H1 (cell line): ENCODE measurements around the gene LY9. TPM values are rescaled to one million over a fixed set of nuclear protein-coding genes. Genes with fewer than 3 reads are reported as not detected.
A peak's percentile ranks its signal among the peaks of the same experiment; 100 is the strongest.

Source experiments
- CTCF ChIA-PET: fragments of 300-600 bp; sonication (Branson Sonifier 250); formaldehyde crosslinking; loops from one replicate; lab custom pipeline; 2021; ENCODE audit not compliant: partially characterized antibody; lab: Charles Lee
- POLR2A ChIA-PET: fragments of 300-600 bp; sonication (Branson Sonifier 250); formaldehyde crosslinking; loops from one replicate; lab custom pipeline; 2021; ENCODE audit warnings: inconsistent platforms; ENCODE audit not compliant: partially characterized antibody; lab: Charles Lee
- DNase-seq, 2 experiments: peaks; one replicate each; pipeline versions ENCODE4 v3.0.0 to v3.0.0-alpha.2; 2010 to 2022; ENCODE audit warnings: low spot score in 2 of 2, low read depth in 1 of 2, mixed read lengths in 1 of 2
- FAIRE-seq: peaks from 2 replicates; lab custom pipeline; 2011; peaks lifted over from hg19 to GRCh38; lab: Jason Lieb, UNC
- H2AFZ ChIP-seq: 2 replicates; pipeline ENCODE4 v1.8.1; 2012; ENCODE audit warnings: low read length, inconsistent platforms
- H2AK5ac ChIP-seq: 2 replicates; pipeline ENCODE4 v1.6.1; 2013; ENCODE audit warnings: low read depth, low read length
- H2BK120ac ChIP-seq: replicated peaks from 2 replicates; pipeline ENCODE3; 2013; ENCODE audit warnings: low read depth, low read length, inconsistent platforms
- H2BK12ac ChIP-seq: 2 replicates; pipeline ENCODE4 v1.6.1; 2013; ENCODE audit warnings: low read depth, low read length
- H2BK15ac ChIP-seq: 2 replicates; pipeline ENCODE4 v1.6.1; 2013; ENCODE audit warnings: low read length
- H2BK20ac ChIP-seq: 2 replicates; pipeline ENCODE4 v1.6.1; 2013; ENCODE audit warnings: low read length
- H2BK5ac ChIP-seq: 2 replicates; pipeline ENCODE4 v1.6.1; 2013; ENCODE audit warnings: low read depth, low read length
- H3K14ac ChIP-seq: 2 replicates; pipeline ENCODE4 v1.6.1; 2013; ENCODE audit warnings: inconsistent platforms; ENCODE audit not compliant: insufficient read length
- H3K18ac ChIP-seq: 2 replicates; pipeline ENCODE4 v1.6.1; 2013; ENCODE audit warnings: low read length; ENCODE audit errors: extremely low read depth
- H3K23ac ChIP-seq: 2 replicates; pipeline ENCODE4 v1.6.1; 2013; ENCODE audit warnings: inconsistent platforms; ENCODE audit not compliant: insufficient read length
- H3K23me2 ChIP-seq: 2 replicates; pipeline ENCODE4 v1.6.1; 2013; ENCODE audit warnings: low read depth, low read length
- H3K27ac ChIP-seq: 2 replicates; pipeline ENCODE4 v1.6.1; 2011; ENCODE audit warnings: low read depth, low read length, inconsistent platforms
- H3K27me3 ChIP-seq, 4 experiments: replicated peaks in 1 of 4; 1 replicate in 1 of 4; 2 replicates in 3 of 4; pipeline versions ENCODE4 v1.6.1 to v1.8.1; 2011 to 2013; ENCODE audit warnings: low read length in 3 of 4, mild to moderate bottlenecking in 3 of 4, inconsistent platforms in 2 of 4, mixed read lengths in 2 of 4, moderate library complexity in 1 of 4; ENCODE audit not compliant: control insufficient read depth in 3 of 4, insufficient read depth in 3 of 4; ENCODE audit errors: extremely low read depth in 1 of 4
- H3K36me3 ChIP-seq, 4 experiments: 2 replicates each; pipeline versions ENCODE4 v1.6.1 to v1.8.1; 2011 to 2013; ENCODE audit warnings: mild to moderate bottlenecking in 4 of 4, low read length in 3 of 4, moderate library complexity in 2 of 4, control low read depth in 1 of 4, inconsistent platforms in 1 of 4; ENCODE audit not compliant: insufficient read depth in 4 of 4, control insufficient read depth in 2 of 4
- H3K4ac ChIP-seq: replicated peaks from 2 replicates; pipeline ENCODE3; 2013; ENCODE audit warnings: low read length, low read depth, mixed read lengths, inconsistent platforms; ENCODE audit not compliant: insufficient read length
- H3K4me1 ChIP-seq, 4 experiments: replicated peaks in 1 of 4; 1 replicate in 1 of 4; 2 replicates in 3 of 4; pipeline versions ENCODE4 v1.6.1 to v1.8.1; 2011 to 2013; ENCODE audit warnings: low read length in 3 of 4, inconsistent platforms in 2 of 4, mixed read lengths in 1 of 4; ENCODE audit not compliant: insufficient read depth in 4 of 4, control insufficient read depth in 3 of 4
- H3K4me2 ChIP-seq, 2 experiments: 2 replicates each; pipeline versions ENCODE4 v1.6.1 to v1.8.1; 2011 to 2013; ENCODE audit warnings: low read depth in 2 of 2, low read length in 2 of 2, control low read depth in 1 of 2, inconsistent platforms in 1 of 2, mild to moderate bottlenecking in 1 of 2; ENCODE audit not compliant: insufficient read depth in 1 of 2
- H3K4me3 ChIP-seq, 4 experiments: fragments of 200-600, 300-600 bp in 1 of 4; sonication (generic), shearing (Covaris generic), sonication (Bioruptor Twin) in 1 of 4; 2 replicates each; pipeline versions ENCODE4 v1.5.1 to v1.8.1; 2011 to 2016; ENCODE audit warnings: low read length in 4 of 4, low read depth in 3 of 4, control low read depth in 2 of 4, inconsistent platforms in 2 of 4, mild to moderate bottlenecking in 2 of 4, mixed read lengths in 1 of 4, moderate library complexity in 1 of 4; ENCODE audit not compliant: insufficient read depth in 2 of 4; ENCODE audit errors: extremely low read depth in 1 of 4
- H3K56ac ChIP-seq: replicated peaks from 2 replicates; pipeline ENCODE3; 2013; ENCODE audit warnings: low read depth, mild to moderate bottlenecking, mixed read lengths, low read length, inconsistent platforms; ENCODE audit not compliant: insufficient read length
- H3K79me1 ChIP-seq: 2 replicates; pipeline ENCODE4 v1.6.1; 2013; ENCODE audit warnings: low read depth, low read length, control low read depth
- H3K79me2 ChIP-seq, 2 experiments: 2 replicates each; pipeline versions ENCODE4 v1.6.1 to v1.8.1; 2012 to 2013; ENCODE audit warnings: low read length in 2 of 2, mild to moderate bottlenecking in 2 of 2, inconsistent platforms in 1 of 2; ENCODE audit not compliant: insufficient read depth in 2 of 2, control insufficient read depth in 1 of 2
- H3K9ac ChIP-seq, 4 experiments: replicated peaks in 1 of 4; 1 replicate in 1 of 4; 2 replicates in 3 of 4; pipeline versions ENCODE4 v1.6.1 to v1.8.1; 2011 to 2013; ENCODE audit warnings: low read depth in 3 of 4, low read length in 3 of 4, control low read depth in 2 of 4, mild to moderate bottlenecking in 2 of 4, moderate library complexity in 2 of 4, inconsistent platforms in 1 of 4; ENCODE audit errors: extremely low read depth in 1 of 4
- H3K9me3 ChIP-seq, 2 experiments: 2 replicates each; pipeline versions ENCODE4 v1.6.1 to v1.8.1; 2012 to 2013; ENCODE audit warnings: mild to moderate bottlenecking in 2 of 2, moderate library complexity in 2 of 2, control low read depth in 1 of 2, inconsistent platforms in 1 of 2, low read depth in 1 of 2, low read length in 1 of 2, mixed read lengths in 1 of 2; ENCODE audit not compliant: insufficient read depth in 2 of 2
- H4K20me1 ChIP-seq, 2 experiments: replicated peaks in 1 of 2; 2 replicates each; pipeline versions ENCODE3 to v1.8.1; 2011 to 2013; ENCODE audit warnings: inconsistent platforms in 2 of 2, low read length in 2 of 2, mild to moderate bottlenecking in 1 of 2; ENCODE audit not compliant: insufficient read depth in 2 of 2, control insufficient read depth in 1 of 2
- H4K5ac ChIP-seq: 2 replicates; pipeline ENCODE4 v1.6.1; 2013; ENCODE audit warnings: low read length, low read depth, mixed read lengths, inconsistent platforms; ENCODE audit not compliant: insufficient read length
- H4K8ac ChIP-seq: 2 replicates; pipeline ENCODE4 v1.8.0; 2013; ENCODE audit warnings: mild to moderate bottlenecking, moderate library complexity, low read length, inconsistent platforms; ENCODE audit not compliant: insufficient read depth; ENCODE audit errors: extremely low read depth
- H4K91ac ChIP-seq: replicated peaks from 2 replicates; pipeline ENCODE3; 2013; ENCODE audit warnings: low read length, mixed read lengths, inconsistent platforms; ENCODE audit not compliant: insufficient read length
- KDM5A ChIP-seq: fragments of 200-600 bp; IDR thresholded peaks from 2 replicates; pipeline ENCODE4 v1.7.1; 2012; ENCODE audit warnings: mild to moderate bottlenecking, low read length, inconsistent platforms, mixed read lengths
- WGBS, 2 experiments: shearing (Covaris generic) in 1 of 2; methylation state at CpG; one replicate each; pipeline versions ENCODE4 v1.1.6 to v1.1.7; 2013 to 2015; ENCODE audit warnings: low lambda C conversion rate in 2 of 2, mixed read lengths in 2 of 2, inconsistent platforms in 1 of 2, low coverage in 1 of 2, missing lambda C conversion rate in 1 of 2; ENCODE audit not compliant: insufficient replicate concordance in 2 of 2, insufficient coverage in 1 of 2, insufficient read length in 1 of 2; ENCODE audit errors: extremely low coverage in 1 of 2, missing lambda C conversion rate in 1 of 2; 5-methylcytosine and 5-hydroxymethylcytosine counted together
- polyA plus RNA-seq, 7 experiments: library from polyadenylated mRNA; depleted of rRNA in 3 of 7; stranded (reverse) in 5 of 7; unstranded in 2 of 7; fragments of >200 nt in 5 of 7; fragments of 200-250 nt in 2 of 7; gene quantifications; 1 replicate in 5 of 7; 2 replicates in 1 of 7; 4 replicates in 1 of 7; pipeline versions ENCODE4 v1.2.1 to v1.2.3, GENCODE V29; 2011 to 2013; ENCODE audit warnings: missing spikeins in 2 of 7, mixed read lengths in 2 of 7
- total RNA-seq: library from RNA; stranded (reverse); fragmentation: NEBNext Ultra II Directional; extraction: Animal tissue kit (Norgen Biotek cat#: 25700); gene quantifications from 2 replicates; pipeline ENCODE4 v1.2.1, GENCODE V29; 2021

Gene LY9
- total and polyA plus RNA-seq, 2 of the 8 experiments (the other 6 are each of a cell fraction or from before 2014, with no cell fraction given), result not detected

DNA sequence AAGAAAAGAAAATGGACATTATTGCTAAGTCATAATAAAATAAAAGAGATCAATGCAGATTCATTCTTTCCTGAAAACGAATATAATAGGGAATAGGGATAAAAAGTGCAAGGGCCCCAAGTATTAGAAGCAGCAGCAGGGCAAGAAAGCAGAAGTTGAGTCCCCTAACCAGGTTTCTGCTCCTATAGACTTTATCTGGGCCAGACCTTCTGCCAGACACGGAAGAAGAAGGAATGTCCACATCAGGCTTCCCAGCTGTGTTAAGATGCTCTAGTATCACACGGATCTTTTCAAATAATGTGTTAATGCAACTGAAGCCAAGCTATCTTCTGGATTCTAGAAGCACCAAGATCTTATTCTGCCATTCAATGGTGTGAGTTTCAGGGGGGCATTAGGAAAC lies 39.8 kb downstream of the LY9 start:
- no peak overlapping the region for H3K27ac ChIP-seq
- H4K91ac ChIP-seq, result no peak overlapping the region
- no peaks in the 10 kb centered on the region for H4K20me1 ChIP-seq
- H2BK120ac ChIP-seq, result no peak overlapping the region
- H2AFZ ChIP-seq, result no peak overlapping the region
- no peak overlapping the region for H3K23ac ChIP-seq
- H3K27me3 ChIP-seq, result no peaks in the 10 kb centered on the region
- no peaks in the 10 kb centered on the region for H3K79me2 ChIP-seq
- peaks cover 0 to 3% (median 0%) of the 10 kb centered on the region in 4 experiments; a peak in 2 of 7 replicates for H3K4me1 ChIP-seq
- no peak overlapping the region for H4K5ac ChIP-seq
- H3K4me3 ChIP-seq, result no peak overlapping the region
- POLR2A ChIA-PET, result no interaction called here
- CTCF ChIA-PET, result interaction anchor here (0.6 to 13.0 kb wide), 39 partner anchors 7 to 305 kb away, joined by 3 to 219 read pairs (median 4); partner anchors contain the start of genes CD244, ITLN1, ITLN2 and LY9
- WGBS, 2 experiments, result 81% methylated on average over 3 of the region's 3 CpGs; no CpG with 5 or more reads in 1 of the 2 experiments
- H2BK15ac ChIP-seq, result no peak overlapping the region
- FAIRE-seq, result no peak
- H3K4me2 ChIP-seq, result no peak overlapping the region
- TF ChIP-seq KDM5A, result no peak
- TF ChIP-seq, all 59 proteins: peak for 0
- no peaks in the 10 kb centered on the region for H3K9me3 ChIP-seq
- no peak overlapping the region for H4K8ac ChIP-seq
- H3K36me3 ChIP-seq, result no peaks in the 10 kb centered on the region
- no peak for DNase-seq
- H3K9ac ChIP-seq, result no peak overlapping the region
- H2BK12ac ChIP-seq, result no peak overlapping the region
- H3K56ac ChIP-seq, result no peak overlapping the region
- no peaks in the 10 kb centered on the region for H3K79me1 ChIP-seq
- no peak overlapping the region for H2AK5ac ChIP-seq
- no peak overlapping the region for H3K14ac ChIP-seq
- H3K4ac ChIP-seq, result no peak overlapping the region
- H2BK20ac ChIP-seq, result peak overlapping the region; percentile 10; the same call in 1 of the 2 replicates
- no peak overlapping the region for H3K18ac ChIP-seq
- no peak overlapping the region for H2BK5ac ChIP-seq
- H3K23me2 ChIP-seq, result no peaks in the 10 kb centered on the region
